GM18505 (cell line): Measurements from ENCODE around the gene INPP5D.

Experiments used
- ATAC-seq: cut with Tn5 transposase; IDR thresholded peaks from one replicate; pipeline ENCODE4 v1.9.1; 2021; ENCODE audit not compliant: unreplicated experiment
- POLR2A ChIP-seq: IDR thresholded peaks from 4 replicates; pipeline ENCODE4 v1.6.1; 2011; ENCODE audit warnings: borderline replicate concordance; ENCODE audit not compliant: insufficient read depth, insufficient read length; ENCODE audit errors: extremely low read depth

The INPP5D gene

DNA sequence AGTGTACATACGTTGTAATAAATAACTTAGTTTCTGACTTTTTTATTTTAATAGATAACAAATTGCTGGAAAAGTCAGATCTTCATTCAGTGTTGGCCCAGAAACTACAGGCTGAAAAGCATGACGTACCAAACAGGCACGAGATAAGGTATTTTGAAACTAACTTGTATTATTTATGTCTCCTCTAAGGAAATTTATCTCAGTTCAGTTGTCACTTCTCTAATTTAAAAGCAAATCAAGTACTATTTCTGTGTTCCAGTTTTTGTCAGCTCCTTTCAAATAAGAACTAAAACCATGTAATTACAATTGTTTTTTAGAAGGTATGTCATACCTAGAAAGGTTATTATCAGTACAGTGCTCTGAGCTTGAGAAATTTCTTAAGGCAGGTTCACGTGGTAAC, 195.9 kb downstream of the INPP5D start:
- TF ChIP-seq POLR2A, result no peak
- no peak for ATAC-seq
